ENCODE measurements around the gene RCOR1. TPM values are rescaled to one million over a fixed set of nuclear protein-coding genes. Genes with fewer than 3 reads are reported as not detected.

RCOR1 gene
- polyA plus RNA-seq, 1 donor (not counting 4 experiments of a cell fraction or from before 2014, with no cell fraction given), result 27.0 TPM

DNA sequence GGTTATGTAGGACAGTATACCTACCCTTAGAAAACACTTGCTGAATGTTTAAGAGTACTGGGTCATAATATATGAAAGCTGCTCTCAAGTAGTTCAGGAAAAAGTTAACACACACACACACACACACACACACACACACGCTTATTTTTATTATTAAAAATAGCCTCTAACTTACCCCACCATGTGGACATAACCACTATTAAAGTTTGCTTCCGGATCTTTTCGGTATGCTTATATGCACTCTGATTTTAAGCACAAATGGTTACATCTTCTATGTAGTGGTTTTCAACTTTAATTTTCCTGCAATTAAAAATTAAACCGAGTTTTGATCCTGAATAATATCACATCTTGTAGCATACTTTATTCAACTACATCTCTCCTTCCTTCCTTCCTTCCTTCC lies 99.9 kb downstream of the RCOR1 start:
- peaks cover 0 to 2% of the 10 kb centered on the region in 2 experiments for H3K36me3 ChIP-seq (ENCODE audit: control insufficient read depth in 2 of 2, extremely low read depth in 1 of 2, insufficient read depth in 2 of 2, low read length in 2 of 2)
- no peak overlapping the region for H3K4me2 ChIP-seq (ENCODE audit: control insufficient read depth, extremely low read depth, insufficient read depth, low read depth, low read length)
- H3K79me2 ChIP-seq (ENCODE audit: control insufficient read depth, insufficient read depth, low read length), result peaks cover 63% of the 10 kb centered on the region
- no peak overlapping the region for H3K4me3 ChIP-seq (ENCODE audit: control insufficient read depth in 2 of 3, extremely low read depth in 1 of 3, insufficient read depth in 2 of 3, low read depth in 1 of 3, low read length in 3 of 3)
- no peak for TF ChIP-seq EZH2 (IDR thresholded peaks at IDR 0.05; ENCODE audit: low read length)
- TF ChIP-seq, protein P1, sequence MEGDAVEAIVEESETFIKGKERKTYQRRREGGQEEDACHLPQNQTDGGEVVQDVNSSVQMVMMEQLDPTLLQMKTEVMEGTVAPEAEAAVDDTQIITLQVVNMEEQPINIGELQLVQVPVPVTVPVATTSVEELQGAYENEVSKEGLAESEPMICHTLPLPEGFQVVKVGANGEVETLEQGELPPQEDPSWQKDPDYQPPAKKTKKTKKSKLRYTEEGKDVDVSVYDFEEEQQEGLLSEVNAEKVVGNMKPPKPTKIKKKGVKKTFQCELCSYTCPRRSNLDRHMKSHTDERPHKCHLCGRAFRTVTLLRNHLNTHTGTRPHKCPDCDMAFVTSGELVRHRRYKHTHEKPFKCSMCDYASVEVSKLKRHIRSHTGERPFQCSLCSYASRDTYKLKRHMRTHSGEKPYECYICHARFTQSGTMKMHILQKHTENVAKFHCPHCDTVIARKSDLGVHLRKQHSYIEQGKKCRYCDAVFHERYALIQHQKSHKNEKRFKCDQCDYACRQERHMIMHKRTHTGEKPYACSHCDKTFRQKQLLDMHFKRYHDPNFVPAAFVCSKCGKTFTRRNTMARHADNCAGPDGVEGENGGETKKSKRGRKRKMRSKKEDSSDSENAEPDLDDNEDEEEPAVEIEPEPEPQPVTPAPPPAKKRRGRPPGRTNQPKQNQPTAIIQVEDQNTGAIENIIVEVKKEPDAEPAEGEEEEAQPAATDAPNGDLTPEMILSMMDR (optimal IDR thresholded peaks at IDR 0.05 in 1 of 3, IDR thresholded peaks at IDR 0.05 in 1 of 3, conservative IDR thresholded peaks at IDR 0.05 in 1 of 3; ENCODE audit: extremely low read depth in 1 of 3, insufficient read depth in 2 of 3, low read length in 3 of 3), result no peak
- FAIRE-seq (no peak), DNase-seq (ENCODE audit: low read depth, low spot score) (no peak)
- H3K4me1 ChIP-seq (ENCODE audit: control insufficient read depth, extremely low read depth, insufficient read depth, low read length), result no peaks in the 10 kb centered on the region
- H3K9me3 ChIP-seq (ENCODE audit: control insufficient read depth, low read depth, low read length), result no peaks in the 10 kb centered on the region
- peaks cover 15% of the 10 kb centered on the region for H4K20me1 ChIP-seq (ENCODE audit: control insufficient read depth, extremely low read depth, insufficient read depth, low read length)
- dilution Hi-C loops (cut with MboI; ENCODE audit: extremely low pct_ligation_motif_present, low sequenced_read_pairs), result no loop called here
- no peaks in the 10 kb centered on the region for H3K9me1 ChIP-seq (ENCODE audit: control insufficient read depth, extremely low read depth, insufficient read depth, low read length)
- H3K9ac ChIP-seq (ENCODE audit: control insufficient read depth, extremely low read depth, insufficient read depth, low read length), result no peak overlapping the region
- H3K27ac ChIP-seq (ENCODE audit: control insufficient read depth, insufficient read depth, low read length), result no peak overlapping the region
- H3K27me3 ChIP-seq (ENCODE audit: control insufficient read depth, extremely low read depth, insufficient read depth, low read length), result no peaks in the 10 kb centered on the region
- H2AFZ ChIP-seq (ENCODE audit: control insufficient read depth, low read length), result no peak overlapping the region

DNA sequence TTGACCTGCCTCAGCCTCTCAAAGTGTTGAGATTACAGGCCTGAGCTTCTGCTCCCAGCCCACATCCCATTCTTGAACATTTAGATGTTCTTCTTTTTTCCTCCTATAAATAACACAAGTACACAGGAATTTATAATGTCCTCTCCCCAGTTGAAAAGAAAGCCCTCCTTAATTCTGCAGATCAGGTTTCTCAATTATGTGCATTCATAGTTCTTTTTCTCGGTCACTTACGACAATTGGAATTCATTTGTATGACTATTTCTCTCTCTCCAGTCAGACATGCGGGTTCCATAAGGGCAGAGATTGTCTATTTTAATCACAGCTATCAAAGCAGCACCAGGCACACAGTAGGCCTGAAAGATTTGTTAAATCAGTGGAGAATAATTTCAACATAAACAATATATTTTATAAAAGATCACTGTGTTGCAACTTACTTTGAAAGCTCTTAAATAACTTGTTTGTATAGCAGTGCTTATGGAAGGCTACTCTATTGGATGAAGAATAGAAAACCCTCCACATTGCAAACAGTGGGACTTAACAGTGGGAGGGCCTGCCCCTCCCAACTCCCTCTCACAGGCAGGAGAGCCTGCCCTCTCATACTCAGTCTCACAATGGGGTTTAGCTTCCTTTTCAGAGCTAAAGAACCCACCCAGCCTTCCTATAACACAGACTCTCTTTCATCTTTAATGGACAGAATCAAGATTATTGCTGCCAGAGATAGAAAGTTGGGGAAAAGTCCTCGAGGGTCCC lies 100.7 kb downstream of the RCOR1 start:
- no peak overlapping the region for H3K27ac ChIP-seq (ENCODE audit: control insufficient read depth, insufficient read depth, low read length)
- FAIRE-seq, result no peak
- H4K20me1 ChIP-seq (ENCODE audit: control insufficient read depth, extremely low read depth, insufficient read depth, low read length), result peaks cover 15% of the 10 kb centered on the region
- H3K4me3 ChIP-seq (ENCODE audit: control insufficient read depth in 2 of 3, extremely low read depth in 1 of 3, insufficient read depth in 2 of 3, low read depth in 1 of 3, low read length in 3 of 3), result no peak overlapping the region
- peaks cover 3 to 4% of the 10 kb centered on the region in 2 experiments for H3K36me3 ChIP-seq (ENCODE audit: control insufficient read depth in 2 of 2, extremely low read depth in 1 of 2, insufficient read depth in 2 of 2, low read length in 2 of 2)
- no peak overlapping the region for H2AFZ ChIP-seq (ENCODE audit: control insufficient read depth, low read length)
- no peaks in the 10 kb centered on the region for H3K4me1 ChIP-seq (ENCODE audit: control insufficient read depth, extremely low read depth, insufficient read depth, low read length)
- H3K79me2 ChIP-seq (ENCODE audit: control insufficient read depth, insufficient read depth, low read length), result peaks cover 60% of the 10 kb centered on the region
- dilution Hi-C loops (cut with MboI; ENCODE audit: extremely low pct_ligation_motif_present, low sequenced_read_pairs), result no loop called here
- no peak overlapping the region for H3K4me2 ChIP-seq (ENCODE audit: control insufficient read depth, extremely low read depth, insufficient read depth, low read depth, low read length)
- no peaks in the 10 kb centered on the region for H3K9me3 ChIP-seq (ENCODE audit: control insufficient read depth, low read depth, low read length)
- H3K9me1 ChIP-seq (ENCODE audit: control insufficient read depth, extremely low read depth, insufficient read depth, low read length), result no peaks in the 10 kb centered on the region
- H3K27me3 ChIP-seq (ENCODE audit: control insufficient read depth, extremely low read depth, insufficient read depth, low read length), result no peaks in the 10 kb centered on the region
- no peak overlapping the region for H3K9ac ChIP-seq (ENCODE audit: control insufficient read depth, extremely low read depth, insufficient read depth, low read length)
- DNase-seq (ENCODE audit: low read depth, low spot score), result no peak
- TF ChIP-seq, protein P1 (optimal IDR thresholded peaks at IDR 0.05 in 1 of 3, IDR thresholded peaks at IDR 0.05 in 1 of 3, conservative IDR thresholded peaks at IDR 0.05 in 1 of 3; ENCODE audit: extremely low read depth in 1 of 3, insufficient read depth in 2 of 3, low read length in 3 of 3), result no peak
- no peak for TF ChIP-seq EZH2 (IDR thresholded peaks at IDR 0.05; ENCODE audit: low read length)

Measured in keratinocyte (primary cell).